Pancreas (tissue), 10 donors: ENCODE results near the gene MC1R. TPM values are rescaled to one million over a fixed set of nuclear protein-coding genes. Genes with fewer than 3 reads are reported as not detected.

Experiments
- ATAC-seq, 4 donors: fragments of 200-7000 bp; cut with Tn5 transposase; one replicate each; pipeline versions ENCODE4 v1.8.0 to v1.9.1; 2020; ENCODE audit warnings: mild to moderate bottlenecking in 4 of 4, moderate library complexity in 4 of 4
- DNase-seq, 6 donors: peaks; one replicate each; pipeline ENCODE4 v3.0.0-alpha.2; 2020
- FAIRE-seq: peaks from 2 replicates; lab custom pipeline; 2012; peaks lifted over from hg19 to GRCh38; lab: Jason Lieb, UNC
- H3K27ac ChIP-seq, 4 donors: fragments of 200-600 bp; sonication (generic); 1 replicate in 3 of 4; 2 replicates in 1 of 4; pipeline versions ENCODE4 v1.5.0 to v1.8.0; 2020
- H3K27me3 ChIP-seq, 4 donors: fragments of 200-600 bp; one replicate each; pipeline ENCODE4 v1.8.0; 2021
- H3K36me3 ChIP-seq, 3 donors: fragments of 200-600 bp; sonication (generic) in 1 of 3; one replicate each; pipeline versions ENCODE4 v1.5.0 to v1.8.0; 2020 to 2021
- H3K4me1 ChIP-seq, 3 donors: fragments of 200-600 bp; one replicate each; pipeline ENCODE4 v1.8.0; 2021
- H3K4me3 ChIP-seq, 4 donors: fragments of 200-600 bp; sonication (generic) in 2 of 4; one replicate each; pipeline versions ENCODE4 v1.5.0 to v1.8.0; 2020 to 2021
- H3K9me3 ChIP-seq, 4 donors: fragments of 200-600 bp; one replicate each; pipeline ENCODE4 v1.8.0; 2021
- CTCF ChIP-seq, 4 donors: fragments of 200-600 bp; sonication (generic) in 3 of 4; IDR thresholded peaks; one replicate each; pipeline versions ENCODE4 v1.5.0 to v1.8.0; 2021; ENCODE audit warnings: antibody characterized with exemption in 4 of 4
- WGBS, 2 donors: extraction: QIAGEN DNeasy Blood & Tissue Kit; methylation state at CpG; one replicate each; pipeline ENCODE4 v1.1.7; 2013; 5-methylcytosine and 5-hydroxymethylcytosine counted together
- intact Hi-C, 3 donors: fragments of 100-400 bp; cut with DNase I; formaldehyde crosslinking; loops; one replicate each; pipeline versions ENCODE4 v1.11.1 to v1.14.2; 2022
- polyA plus RNA-seq, 2 donors: library from polyadenylated mRNA; stranded (reverse); fragments of 200-250 nt; gene quantifications; one replicate each; pipeline ENCODE4 v1.2.3, GENCODE V29; 2013
- total RNA-seq, 6 donors: library from RNA; stranded (reverse); fragmentation: NEBNext Ultra II Directional in 4 of 6; extraction: Animal tissue kit (Norgen Biotek cat#: 25700) in 4 of 6; gene quantifications; one replicate each; pipeline versions ENCODE4 v1.2.1 to v1.2.4, GENCODE V29; 2021 to 2023
- donor health status: healthy with polysubstance abuse.
- donor health status: DM: no; HTN: no; CAD: no; lungs with moderate emphysema.
- donor health status: DM: no; HTN: no; CAD: no.
- donor health status: control.
- donor health status: control.
- donor health status: Bipolar disorder and iron deficiency.
- donor health status: DM: yes; HTN: yes; CAD: no.
- donor health status: DM: no; HTN: no; CAD: no.
- donor health status: DM: no; HTN: no; CAD: no.
- donor health status: DM: yes; HTN: yes; CAD: no.

The MC1R gene
- total and polyA plus RNA-seq, 8 donors: 1.1 to 14.3 (median 2.0) TPM

- DNase-seq: peak in 1 of 6 donors; percentile 72
- no peaks in the 10 kb centered on the region for H3K9me3 ChIP-seq
- no peak for FAIRE-seq
- TF ChIP-seq CTCF (IDR thresholded peaks at IDR 0.05): no peak
- H3K4me3 ChIP-seq: no peak overlapping the region
- intact Hi-C loops: no loop called here
- peaks cover under 1 to 45% (median 18%) of the 10 kb centered on the region in 3 donors for H3K36me3 ChIP-seq
- no peak overlapping the region for H3K27ac ChIP-seq
- peak in 2 of 4 donors; percentile 4 to 16 for ATAC-seq
- 90 to 94% methylated on average over 31 of the region's 31 CpGs for WGBS, 2 donors
- H3K27me3 ChIP-seq: no peaks in the 10 kb centered on the region
- no peaks in the 10 kb centered on the region for H3K4me1 ChIP-seq
Measured at GRCh38 chr16:89904606-89905510, 13.8 kb upstream of the MC1R start.

- intact Hi-C loops: no loop called here
- no peak overlapping the region for H3K27ac ChIP-seq
- H3K27me3 ChIP-seq: no peaks in the 10 kb centered on the region
- ATAC-seq: no peak
- H3K4me3 ChIP-seq: no peak overlapping the region
- peaks cover 0 to 39% (median 18%) of the 10 kb centered on the region in 3 donors for H3K36me3 ChIP-seq
- H3K4me1 ChIP-seq: no peaks in the 10 kb centered on the region
- WGBS, 2 donors: 93 to 94% methylated on average over 23 of the region's 23 CpGs
- FAIRE-seq: no peak
- no peak for TF ChIP-seq CTCF (IDR thresholded peaks at IDR 0.05)
- peak in 1 of 6 donors; percentile 50 for DNase-seq
- no peaks in the 10 kb centered on the region for H3K9me3 ChIP-seq
Measured at GRCh38 chr16:89905511-89906139, 13.0 kb upstream of the MC1R start.

GRCh38 chr16:89906140-89907025 lies 12.3 kb upstream of the MC1R start:
- peak in 1 of 6 donors; percentile 39 for DNase-seq
- ATAC-seq: no peak
- TF ChIP-seq CTCF (IDR thresholded peaks at IDR 0.05): no peak
- no peaks in the 10 kb centered on the region for H3K4me1 ChIP-seq
- no peak for FAIRE-seq
- WGBS, 2 donors: 96 to 97% methylated on average over 40 of the region's 40 CpGs
- no peak overlapping the region for H3K27ac ChIP-seq
- H3K9me3 ChIP-seq: no peaks in the 10 kb centered on the region
- intact Hi-C loops: no loop called here
- H3K4me3 ChIP-seq: no peak overlapping the region
- H3K36me3 ChIP-seq: peaks cover 0 to 41% (median 14%) of the 10 kb centered on the region in 3 donors
- H3K27me3 ChIP-seq: no peaks in the 10 kb centered on the region

- Histone ChIP-seq H3K36me3 (peaks cover 0 to 43% (median 14%) of the 10 kb centered on the region in 3 donors), H3K4me1 (no peaks in the 10 kb centered on the region), H3K4me3 (no peak overlapping the region), H3K27ac (no peak overlapping the region), H3K9me3 (no peaks in the 10 kb centered on the region), H3K27me3 (no peaks in the 10 kb centered on the region)
- no peak for TF ChIP-seq CTCF (IDR thresholded peaks at IDR 0.05)
- ATAC-seq: no peak
- intact Hi-C loops: no loop called here
- 96 to 98% methylated on average over 13 of the region's 13 CpGs for WGBS, 2 donors
- peak in 1 of 6 donors; percentile 65 for DNase-seq
- FAIRE-seq: no peak
Measured at GRCh38 chr16:89907055-89907814, 11.4 kb upstream of the MC1R start.
